ENCODE data around the gene TEX29.

Gene TEX29

DNA sequence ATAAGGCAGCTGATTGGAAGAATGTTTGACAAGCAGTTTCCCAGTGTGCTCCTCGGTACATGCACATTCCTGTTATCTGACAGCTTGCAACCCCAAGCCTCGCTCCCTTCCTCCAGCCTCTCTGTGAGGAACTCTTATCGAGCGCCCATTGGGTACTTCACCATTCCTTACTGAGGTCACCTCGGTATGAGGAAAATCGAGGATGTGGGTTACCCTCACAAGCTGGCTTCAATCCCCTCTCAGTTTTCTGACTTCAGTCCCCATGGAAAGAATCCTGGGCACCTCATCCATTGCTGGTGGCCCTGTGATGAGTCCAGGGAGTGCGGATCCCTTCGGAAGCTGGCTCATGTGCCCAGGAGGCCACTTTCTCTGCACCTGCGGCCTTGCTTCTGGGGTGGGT is 17.3 kb downstream of the TEX29 start:
- Histone ChIP-seq H3K9me3 (peaks cover 12% of the 10 kb centered on the region), H3K4me1 (peaks cover under 1% of the 10 kb centered on the region; the same call in 1 of the 2 replicates), H4K20me1 (no peaks in the 10 kb centered on the region), H3K4me2 (no peak overlapping the region), H3K4me3 (no peak overlapping the region), H3K9ac (no peak overlapping the region), H3K27me3 (no peaks in the 10 kb centered on the region), H3K36me3 (no peaks in the 10 kb centered on the region), H3K27ac (no peak overlapping the region)
- no peak for TF ChIP-seq Cebpa-rat (IDR thresholded peaks at IDR 0.05)

DNA sequence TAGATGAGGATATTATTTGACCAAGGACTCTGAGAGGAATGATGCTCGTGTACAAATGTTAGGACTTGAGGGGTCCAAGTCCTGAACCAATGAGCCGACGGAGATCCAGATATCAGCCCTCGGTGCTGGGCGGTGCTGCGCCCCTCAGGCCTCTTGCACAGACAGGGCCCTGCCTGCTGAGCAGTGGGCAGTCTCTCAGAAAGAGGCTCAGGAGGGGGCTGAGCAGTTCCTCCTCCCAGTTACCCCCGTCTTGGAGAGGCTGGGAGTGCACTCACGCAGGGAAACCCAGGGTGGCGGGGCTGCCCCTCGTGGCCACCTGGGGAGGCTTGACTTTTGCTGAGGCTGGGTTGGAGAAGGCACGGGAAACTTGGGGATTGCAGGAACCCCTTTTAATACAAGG is 18.4 kb downstream of the TEX29 start:
- H3K9me3 ChIP-seq = peaks cover 12% of the 10 kb centered on the region
- H3K4me1 ChIP-seq = no peaks in the 10 kb centered on the region
- no peaks in the 10 kb centered on the region for H4K20me1 ChIP-seq
- no peak for TF ChIP-seq Cebpa-rat (IDR thresholded peaks at IDR 0.05)
- H3K4me3 ChIP-seq = no peak overlapping the region
- no peak overlapping the region for H3K9ac ChIP-seq
- no peak overlapping the region for H3K4me2 ChIP-seq
- no peak overlapping the region for H3K27ac ChIP-seq
- no peaks in the 10 kb centered on the region for H3K36me3 ChIP-seq
- H3K27me3 ChIP-seq = no peaks in the 10 kb centered on the region

DNA sequence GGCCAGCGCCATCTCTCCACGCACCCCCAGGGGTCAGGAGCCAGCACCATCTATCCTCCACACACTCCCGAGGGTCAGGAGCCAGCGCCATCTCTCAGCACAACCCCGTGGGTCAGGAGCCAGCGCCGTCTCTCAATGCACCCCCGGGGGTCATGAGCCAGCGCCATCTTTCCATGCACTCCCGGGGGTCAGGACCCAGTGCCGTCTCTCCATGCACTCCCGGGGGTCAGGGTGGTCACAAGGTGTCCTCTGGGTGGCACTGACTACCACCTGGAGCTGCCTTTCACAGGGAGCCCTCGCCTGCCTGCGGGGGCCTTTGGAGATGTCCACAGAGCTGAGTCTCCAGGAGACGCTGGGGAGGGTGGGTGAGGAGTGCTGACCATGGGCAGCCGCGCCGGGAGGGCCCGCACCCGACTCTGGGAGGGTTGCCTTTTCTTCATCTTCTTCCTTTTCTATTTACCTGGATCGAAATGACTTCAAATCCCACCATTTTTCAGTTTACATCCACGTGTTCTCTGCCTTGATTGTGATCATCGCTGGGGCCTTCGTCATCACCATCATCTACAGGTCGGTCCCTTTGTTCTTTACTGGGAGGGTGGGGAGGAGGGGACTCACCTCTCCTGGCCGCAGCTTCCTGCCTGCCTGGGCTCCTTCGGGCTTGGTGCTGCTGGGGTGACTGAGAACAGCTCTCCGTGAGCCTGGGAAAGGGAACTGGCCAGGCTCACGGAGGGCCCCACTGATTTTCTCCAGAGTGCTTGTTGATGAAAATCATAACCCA is 19.1 kb downstream of the TEX29 start:
- no peak for TF ChIP-seq Cebpa-rat (IDR thresholded peaks at IDR 0.05)
- Histone ChIP-seq H3K27me3 (no peaks in the 10 kb centered on the region), H3K4me3 (no peak overlapping the region), H3K36me3 (peaks cover 3% of the 10 kb centered on the region; the same call in 1 of the 2 replicates), H3K4me1 (no peaks in the 10 kb centered on the region), H3K9ac (no peak overlapping the region), H3K9me3 (peaks cover 6% of the 10 kb centered on the region; the same call in 1 of the 2 replicates), H3K4me2 (no peak overlapping the region), H3K27ac (no peak overlapping the region), H4K20me1 (no peaks in the 10 kb centered on the region)

DNA sequence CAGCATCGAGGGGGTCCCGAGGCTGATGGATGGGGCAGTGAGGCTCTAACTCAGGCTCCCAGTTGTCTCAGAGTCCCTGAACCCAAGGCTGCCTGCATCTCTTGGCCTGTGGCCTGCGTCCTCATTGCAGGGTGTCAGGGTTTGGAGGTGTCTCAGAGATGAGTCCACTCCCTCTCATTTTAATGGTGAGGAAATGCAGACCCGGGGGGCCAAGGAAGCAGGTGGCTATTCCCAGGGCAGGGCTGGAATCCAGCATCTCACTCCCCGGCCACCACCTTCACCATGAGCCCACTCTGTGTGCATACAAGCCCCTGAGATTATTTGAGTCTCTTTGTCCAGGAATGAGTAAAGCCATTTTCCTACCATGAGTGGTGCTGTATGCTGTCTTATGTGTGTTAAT is 21.4 kb downstream of the TEX29 start:
- Histone ChIP-seq H3K4me2 (no peak overlapping the region), H3K9me3 (no peaks in the 10 kb centered on the region), H3K4me1 (no peaks in the 10 kb centered on the region), H3K27ac (no peak overlapping the region), H3K4me3 (no peak overlapping the region), H3K27me3 (no peaks in the 10 kb centered on the region), H3K9ac (no peak overlapping the region), H3K36me3 (peaks cover 5% of the 10 kb centered on the region; the same call in 1 of the 2 replicates), H4K20me1 (no peaks in the 10 kb centered on the region)
- TF ChIP-seq Cebpa-rat (IDR thresholded peaks at IDR 0.05) = no peak

DNA sequence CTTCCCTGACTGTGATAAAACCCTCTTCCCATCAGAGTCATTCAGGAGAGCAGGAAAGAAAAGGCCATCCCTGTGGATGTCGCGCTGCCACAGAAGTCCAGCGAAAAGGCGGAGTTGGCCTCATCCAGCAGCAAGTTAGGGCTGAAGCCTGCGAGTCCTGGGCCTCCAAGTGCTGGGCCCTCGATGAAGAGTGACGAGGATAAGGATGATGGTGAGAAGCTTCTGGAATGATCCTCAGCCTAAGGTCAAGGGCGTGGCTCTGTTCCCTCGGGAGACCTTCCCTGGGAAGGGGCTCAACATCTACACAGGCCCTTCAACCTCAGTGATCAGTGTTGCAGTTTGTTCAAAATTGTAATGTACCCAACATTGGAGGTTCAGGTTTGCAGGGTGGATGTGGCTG is 22.3 kb downstream of the TEX29 start:
- Histone ChIP-seq H3K27ac (no peak overlapping the region), H3K9ac (no peak overlapping the region), H3K4me2 (no peak overlapping the region), H3K36me3 (peaks cover 5% of the 10 kb centered on the region; the same call in 1 of the 2 replicates), H3K9me3 (no peaks in the 10 kb centered on the region), H4K20me1 (no peaks in the 10 kb centered on the region), H3K4me3 (no peak overlapping the region), H3K27me3 (no peaks in the 10 kb centered on the region), H3K4me1 (no peaks in the 10 kb centered on the region)
- no peak for TF ChIP-seq Cebpa-rat (IDR thresholded peaks at IDR 0.05)

DNA sequence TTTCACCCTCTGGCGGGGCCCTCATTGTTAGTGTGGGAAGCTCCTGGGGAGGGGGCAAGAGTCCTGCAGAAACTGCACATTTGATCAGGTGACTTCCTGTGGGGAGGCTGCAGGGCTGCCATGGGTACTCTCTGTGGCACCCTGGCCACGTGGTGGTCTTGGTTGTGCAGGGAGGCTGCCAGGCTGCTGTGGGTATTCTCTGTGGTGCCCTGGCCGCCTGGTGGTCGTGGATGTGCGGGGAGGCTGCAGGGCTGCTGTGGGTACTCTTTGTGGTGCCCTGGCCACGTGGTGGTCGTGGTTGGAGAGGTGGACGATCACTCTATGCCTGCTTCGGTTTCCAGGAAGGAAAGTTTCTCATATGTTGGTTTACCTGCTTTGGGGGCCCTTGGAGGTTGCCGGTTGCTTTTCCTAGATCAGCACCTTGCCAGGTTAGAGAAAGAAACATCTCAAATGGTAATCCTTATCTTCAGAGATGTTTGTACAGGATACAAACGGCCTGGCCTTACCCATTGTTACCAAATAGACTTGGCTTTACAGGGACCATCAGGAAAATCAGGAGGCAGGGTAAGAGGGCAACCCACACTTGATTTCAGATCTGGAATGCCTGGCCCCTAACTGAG is 22.9 kb downstream of the TEX29 start:
- Histone ChIP-seq H3K4me2 (no peak overlapping the region), H3K4me3 (no peak overlapping the region), H3K27ac (no peak overlapping the region), H4K20me1 (no peaks in the 10 kb centered on the region), H3K4me1 (no peaks in the 10 kb centered on the region), H3K27me3 (no peaks in the 10 kb centered on the region), H3K9me3 (no peaks in the 10 kb centered on the region), H3K9ac (no peak overlapping the region), H3K36me3 (peaks cover 5% of the 10 kb centered on the region; the same call in 1 of the 2 replicates)
- no peak for TF ChIP-seq Cebpa-rat (IDR thresholded peaks at IDR 0.05)

DNA sequence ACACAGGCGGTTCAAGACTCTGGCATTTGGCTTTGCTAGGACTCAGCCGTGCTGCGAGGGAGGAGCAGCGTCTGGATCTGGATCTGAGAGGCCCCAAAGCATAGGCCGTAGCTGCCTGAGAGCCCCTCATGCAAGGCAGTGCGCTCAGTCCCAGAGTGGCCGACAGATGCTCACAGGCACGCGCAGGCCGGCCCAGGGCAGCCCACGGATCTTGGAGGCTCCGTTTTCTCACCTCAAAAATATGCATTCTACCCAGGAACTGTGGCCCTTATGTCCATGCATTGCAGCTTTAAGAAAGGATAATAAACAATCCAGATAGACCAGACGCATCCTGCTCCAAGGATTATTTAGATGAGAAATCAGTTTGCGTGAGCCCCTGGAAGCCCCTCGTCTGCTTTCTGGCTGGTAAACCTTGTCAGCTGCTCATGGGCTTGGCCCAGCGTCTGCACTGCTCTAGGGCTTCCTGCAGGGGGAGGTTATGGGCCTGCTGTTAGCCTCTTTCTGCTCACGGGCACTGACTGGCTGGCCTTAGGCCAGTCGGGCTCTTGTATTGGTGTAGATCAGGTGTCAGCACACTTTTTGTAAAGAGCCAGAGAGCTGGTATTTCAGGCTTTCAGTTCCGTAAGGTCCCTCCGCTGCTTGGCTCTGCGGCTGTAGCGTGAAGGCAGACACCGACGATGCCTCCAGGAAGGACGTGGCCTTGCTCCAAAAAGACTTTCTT is 24.2 kb downstream of the TEX29 start:
- no peak overlapping the region for H3K4me3 ChIP-seq
- no peak overlapping the region for H3K4me2 ChIP-seq
- H4K20me1 ChIP-seq = no peaks in the 10 kb centered on the region
- no peak for TF ChIP-seq Cebpa-rat (IDR thresholded peaks at IDR 0.05)
- H3K4me1 ChIP-seq = no peaks in the 10 kb centered on the region
- H3K27me3 ChIP-seq = no peaks in the 10 kb centered on the region
- peaks cover 5% of the 10 kb centered on the region; the same call in 1 of the 2 replicates for H3K36me3 ChIP-seq
- H3K27ac ChIP-seq = no peak overlapping the region
- H3K9ac ChIP-seq = no peak overlapping the region
- no peaks in the 10 kb centered on the region; the same call in 1 of the 2 replicates for H3K9me3 ChIP-seq

DNA sequence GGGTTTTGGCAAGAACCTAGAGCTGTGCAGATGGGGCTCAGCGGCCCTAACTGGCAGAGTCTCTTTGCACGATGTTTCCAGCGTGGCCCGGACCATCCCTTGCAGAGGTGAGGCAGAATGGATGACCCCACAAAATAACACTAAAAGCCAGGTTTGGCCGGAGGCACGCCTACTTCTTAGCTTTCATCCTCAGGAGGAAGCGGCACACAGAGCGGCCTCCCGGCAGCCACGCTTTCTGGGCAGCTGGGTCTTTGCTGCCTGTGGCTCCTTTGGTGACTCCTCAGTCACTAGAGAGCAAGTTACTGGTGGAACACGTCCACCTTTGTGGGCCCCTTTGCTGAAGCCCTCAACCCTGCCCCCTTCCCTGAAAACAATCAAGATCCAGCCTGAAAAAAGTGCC is 25.2 kb downstream of the TEX29 start:
- H3K9ac ChIP-seq = no peak overlapping the region
- no peak overlapping the region for H3K27ac ChIP-seq
- H3K4me1 ChIP-seq = no peaks in the 10 kb centered on the region
- TF ChIP-seq Cebpa-rat (IDR thresholded peaks at IDR 0.05) = no peak
- H3K36me3 ChIP-seq = peaks cover 5% of the 10 kb centered on the region; the same call in 1 of the 2 replicates
- no peak overlapping the region for H3K4me2 ChIP-seq
- H4K20me1 ChIP-seq = no peaks in the 10 kb centered on the region
- H3K4me3 ChIP-seq = no peak overlapping the region
- no peaks in the 10 kb centered on the region for H3K27me3 ChIP-seq
- no peaks in the 10 kb centered on the region; the same call in 1 of the 2 replicates for H3K9me3 ChIP-seq

DNA sequence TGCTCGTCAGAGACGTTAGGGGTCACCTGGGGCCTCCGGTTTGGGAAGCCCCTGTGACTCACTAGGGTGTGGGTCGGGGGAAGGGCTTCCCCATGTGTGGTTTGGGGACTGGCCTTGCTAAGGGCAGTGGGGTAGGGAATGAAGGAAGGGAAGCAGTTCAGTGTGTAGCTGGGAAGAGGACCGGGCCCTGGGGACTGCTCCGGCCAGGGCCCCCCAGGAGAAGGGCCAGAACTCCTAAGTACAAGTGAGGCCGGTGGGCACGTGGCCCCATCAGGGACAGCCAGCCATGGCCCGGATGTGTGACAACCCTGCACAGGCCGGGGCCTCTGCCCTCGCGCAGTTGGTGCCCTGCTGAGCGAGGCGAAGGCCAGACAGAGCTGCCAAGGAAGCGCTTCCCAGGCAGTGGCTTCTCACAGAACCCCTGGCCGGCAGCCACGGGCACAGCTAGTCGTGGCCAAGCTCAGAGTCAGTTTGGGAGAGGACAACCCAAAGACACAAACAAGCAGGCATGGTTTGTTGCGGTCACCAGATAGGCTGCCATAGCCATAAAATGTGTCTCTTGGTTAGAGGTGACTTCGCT is 25.7 kb downstream of the TEX29 start:
- Histone ChIP-seq H3K27ac (no peak overlapping the region), H3K4me2 (no peak overlapping the region), H3K36me3 (peaks cover 5% of the 10 kb centered on the region; the same call in 1 of the 2 replicates), H3K27me3 (no peaks in the 10 kb centered on the region), H4K20me1 (no peaks in the 10 kb centered on the region), H3K4me3 (no peak overlapping the region), H3K4me1 (no peaks in the 10 kb centered on the region), H3K9ac (no peak overlapping the region), H3K9me3 (no peaks in the 10 kb centered on the region; the same call in 1 of the 2 replicates)
- no peak for TF ChIP-seq Cebpa-rat (IDR thresholded peaks at IDR 0.05)

All from BLaER1 (cell line).